Erythroblast (primary cell): Measurements from ENCODE around the gene PPP4R1.

Source experiments
- GATA1 ChIP-seq: IDR thresholded peaks from 2 replicates; pipeline ENCODE4 v1.6.1; 2011; ENCODE audit warnings: low read depth, mild to moderate bottlenecking, control low read depth, low read length, moderate library complexity
- POLR2A ChIP-seq: IDR thresholded peaks from 2 replicates; pipeline ENCODE4 v1.6.1; 2011; ENCODE audit warnings: mild to moderate bottlenecking, low read length

GRCh38 chr18:9612215-9612830 lies 2.0 kb downstream of the PPP4R1 start:
- TF ChIP-seq POLR2A (no peak), GATA1 (no peak)
